HCT116 (cell line): ENCODE results near the gene PRKCQ. TPM values are rescaled to one million over a fixed set of nuclear protein-coding genes. Genes with fewer than 3 reads are reported as not detected.

Source experiments
- ATAC-seq: fragments of 200-7000 bp; cut with Tn5 transposase; 2 replicates; pipeline ENCODE4 v1.9.1; 2020; ENCODE audit warnings: mild to moderate bottlenecking, moderate library complexity
- BruUV-seq: library from RNA; stranded (reverse); fragments of 400-500 nt; replicated peaks from 2 replicates; lab custom pipeline; 2021; lab: Mats Ljungman, UMichigan
- CTCF ChIA-PET: fragments of 300-600 bp; sonication (Branson Sonifier 250); formaldehyde crosslinking; loops from one replicate; lab custom pipeline; 2021; ENCODE audit warnings: antibody characterized with exemption; lab: Charles Lee
- POLR2A ChIA-PET: fragments of 300-600, 350-600 bp; sonication (Branson Sonifier 250); formaldehyde crosslinking; loops from one replicate; lab custom pipeline; 2021; ENCODE audit warnings: antibody characterized with exemption; lab: Charles Lee
- RAD21 ChIA-PET, 2 experiments: fragments of 300-600 bp; sonication (Branson Sonifier 250); formaldehyde crosslinking; loops; one replicate each; lab custom pipeline; 2023; ENCODE audit warnings: low total read pairs in 2 of 2; ENCODE audit not compliant: uncharacterized antibody in 2 of 2, unreplicated experiment in 2 of 2, low non-redundant PET in 1 of 2; lab: Charles Lee
- DNase-seq: peaks from one replicate; pipeline ENCODE4 v3.0.0-alpha.2; 2010; ENCODE audit warnings: low read depth, low spot score
- H2AFZ ChIP-seq: fragments of 200-600 bp; shearing (Covaris generic), sonication (generic); 2 replicates; pipeline ENCODE4 v1.6.1; 2017; ENCODE audit warnings: low read depth, mixed run types, mixed read lengths, antibody characterized with exemption, low read length; ENCODE audit not compliant: poor library complexity, severe bottlenecking
- H3K27ac ChIP-seq: 2 replicates; pipeline ENCODE4 v1.5.1; 2012; ENCODE audit warnings: low read depth, low read length
- H3K27me3 ChIP-seq: fragments of 200-600 bp; sonication (generic); 2 replicates; pipeline ENCODE4 v1.6.1; 2016; ENCODE audit warnings: mixed run types, low read length, mixed read lengths; ENCODE audit not compliant: insufficient read depth
- H3K36me3 ChIP-seq, 2 experiments: fragments of 200-500 bp in 1 of 2; fragments of 200-600 bp in 1 of 2; sonication (Bioruptor generic) in 1 of 2; sonication (generic) in 1 of 2; 2 replicates each; pipeline versions ENCODE4 v1.5.1 to v1.6.1; 2014 to 2016; ENCODE audit warnings: low read length in 2 of 2, inconsistent platforms in 1 of 2, mixed read lengths in 1 of 2, mixed run types in 1 of 2; ENCODE audit not compliant: insufficient read depth in 2 of 2, control insufficient read depth in 1 of 2
- H3K4me1 ChIP-seq, 2 experiments: fragments of 200-600 bp in 1 of 2; sonication (generic) in 1 of 2; 2 replicates each; pipeline versions ENCODE4 v1.5.1 to v1.6.1; 2012 to 2017; ENCODE audit warnings: low read length in 2 of 2, inconsistent platforms in 1 of 2, mild to moderate bottlenecking in 1 of 2, mixed read lengths in 1 of 2, mixed run types in 1 of 2, moderate library complexity in 1 of 2; ENCODE audit not compliant: insufficient read depth in 2 of 2, control insufficient read depth in 1 of 2
- H3K4me2 ChIP-seq: fragments of 200-600 bp; sonication (generic); 2 replicates; pipeline ENCODE4 v1.6.1; 2017; ENCODE audit warnings: mixed run types, low read length, mixed read lengths
- H3K4me3 ChIP-seq, 2 experiments: fragments of 200-600 bp in 1 of 2; sonication (generic) in 1 of 2; replicated peaks in 1 of 2; 2 replicates each; pipeline ENCODE4 v1.5.1; 2011 to 2016; ENCODE audit warnings: low read length in 2 of 2, control low read depth in 1 of 2, low read depth in 1 of 2, mild to moderate bottlenecking in 1 of 2, mixed read lengths in 1 of 2, mixed run types in 1 of 2
- H3K79me2 ChIP-seq: fragments of 200-600 bp; sonication (generic); 2 replicates; pipeline ENCODE4 v1.6.1; 2017; ENCODE audit warnings: mild to moderate bottlenecking, mixed run types, low read length, moderate library complexity, mixed read lengths; ENCODE audit not compliant: insufficient read depth
- H3K9ac ChIP-seq: fragments of 200-600 bp; sonication (generic); 2 replicates; pipeline ENCODE4 v1.6.1; 2016; ENCODE audit warnings: low read length, mixed read lengths
- H3K9me2 ChIP-seq: fragments of 200-600 bp; sonication (generic), shearing (Covaris generic); 2 replicates; pipeline ENCODE4 v1.6.1; 2017; ENCODE audit warnings: mixed run types, mild to moderate bottlenecking, moderate library complexity; ENCODE audit not compliant: insufficient read depth
- H3K9me3 ChIP-seq, 2 experiments: fragments of 200-500 bp in 1 of 2; fragments of 200-600 bp in 1 of 2; sonication (Bioruptor generic) in 1 of 2; sonication (generic) in 1 of 2; 2 replicates each; pipeline ENCODE4 v1.6.1; 2014 to 2017; ENCODE audit warnings: low read length in 2 of 2, mixed read lengths in 2 of 2, inconsistent platforms in 1 of 2, low read depth in 1 of 2, mild to moderate bottlenecking in 1 of 2, mixed run types in 1 of 2, moderate library complexity in 1 of 2; ENCODE audit not compliant: control insufficient read depth in 1 of 2, insufficient read depth in 1 of 2
- H4K20me1 ChIP-seq: fragments of 200-600 bp; sonication (generic), shearing (Covaris generic); 2 replicates; pipeline ENCODE4 v1.6.1; 2017; ENCODE audit warnings: mixed run types, mild to moderate bottlenecking, moderate library complexity; ENCODE audit not compliant: insufficient read depth
- CBX3 ChIP-seq: IDR thresholded peaks from 2 replicates; pipeline ENCODE4 v1.6.1; 2012; ENCODE audit warnings: low read depth
- CEBPB ChIP-seq: IDR thresholded peaks from 2 replicates; pipeline ENCODE4 v1.6.1; 2012; ENCODE audit warnings: low read depth
- EGR1 ChIP-seq: IDR thresholded peaks from 2 replicates; pipeline ENCODE4 v1.6.1; 2012; ENCODE audit warnings: low read depth
- EZH2 ChIP-seq: fragments of 200-600 bp; sonication (generic); IDR thresholded peaks from 2 replicates; pipeline ENCODE4 v1.6.1; 2017; ENCODE audit warnings: antibody characterized with exemption, mixed run types
- JUND ChIP-seq: IDR thresholded peaks from 2 replicates; pipeline ENCODE4 v1.6.1; 2012
- POLR2A ChIP-seq: IDR thresholded peaks from 2 replicates; pipeline ENCODE4 v1.7.0; 2011; ENCODE audit warnings: borderline replicate concordance; ENCODE audit not compliant: insufficient read depth, insufficient read length; ENCODE audit errors: extremely low read depth
- POLR2AphosphoS5 ChIP-seq: IDR thresholded peaks from 2 replicates; pipeline ENCODE4 v1.6.1; 2011; ENCODE audit warnings: mild to moderate bottlenecking, low read depth, low read length, moderate library complexity
- RAD21 ChIP-seq: IDR thresholded peaks from 2 replicates; pipeline ENCODE4 v1.6.1; 2012; ENCODE audit warnings: low read depth, mild to moderate bottlenecking
- TCF7L2 ChIP-seq: IDR thresholded peaks from 2 replicates; pipeline ENCODE4 v1.7.0; 2011; ENCODE audit warnings: borderline replicate concordance, inconsistent platforms; ENCODE audit not compliant: insufficient read depth, insufficient read length; ENCODE audit errors: extremely low read depth
- YY1 ChIP-seq: IDR thresholded peaks from 2 replicates; pipeline ENCODE4 v1.6.1; 2011; ENCODE audit warnings: low read length, low read depth, moderate library complexity, mild to moderate bottlenecking; ENCODE audit not compliant: insufficient replicate concordance; ENCODE audit errors: extremely low read depth
- ZFX ChIP-seq: fragments of 450-650 bp; IDR thresholded peaks from 2 replicates; pipeline ENCODE4 v1.6.1; 2017
- ZNF274 ChIP-seq: fragments of 200-500 bp; sonication (Bioruptor generic); IDR thresholded peaks from 2 replicates; pipeline ENCODE4 v1.6.1; 2014; ENCODE audit warnings: mild to moderate bottlenecking, low read depth, low read length, inconsistent platforms
- intact Hi-C: fragments of 100-400 bp; cut with micrococcal nuclease; formaldehyde crosslinking; loops from 2 replicates; pipeline ENCODE4 v1.10.0; 2022
- total RNA-seq: library from RNA; stranded (reverse); gene quantifications from one replicate; pipeline ENCODE4 v1.2.1, GENCODE V29; 2021; ENCODE audit not compliant: unreplicated experiment
- TF ChIP-seq, protein P1 (sequence below): IDR thresholded peaks from 2 replicates; pipeline ENCODE4 v1.6.1; 2012
- TF ChIP-seq, protein P2 (sequence below), 3 experiments: fragments of 200-600 bp in 1 of 3; sonication (generic) in 1 of 3; IDR thresholded peaks in 2 of 3; conservative IDR thresholded peaks in 1 of 3; 2 replicates each; pipeline ENCODE4 v1.5.1; 2012 to 2017; ENCODE audit warnings: low read depth in 2 of 3, low read length in 2 of 3, antibody characterized with exemption in 1 of 3, borderline replicate concordance in 1 of 3, control low read depth in 1 of 3, mild to moderate bottlenecking in 1 of 3, mixed read lengths in 1 of 3, mixed run types in 1 of 3, moderate library complexity in 1 of 3; ENCODE audit not compliant: insufficient read depth in 1 of 3
- TF ChIP-seq, protein P3 (sequence below): IDR thresholded peaks from 2 replicates; pipeline ENCODE4 v1.6.1; 2012; ENCODE audit warnings: low read depth
- TF ChIP-seq, protein P4 (sequence below): IDR thresholded peaks from 2 replicates; pipeline ENCODE4 v1.6.1; 2012

Gene PRKCQ
- total RNA-seq, 1 experiment from 2014 or later = 0.54 TPM

DNA sequence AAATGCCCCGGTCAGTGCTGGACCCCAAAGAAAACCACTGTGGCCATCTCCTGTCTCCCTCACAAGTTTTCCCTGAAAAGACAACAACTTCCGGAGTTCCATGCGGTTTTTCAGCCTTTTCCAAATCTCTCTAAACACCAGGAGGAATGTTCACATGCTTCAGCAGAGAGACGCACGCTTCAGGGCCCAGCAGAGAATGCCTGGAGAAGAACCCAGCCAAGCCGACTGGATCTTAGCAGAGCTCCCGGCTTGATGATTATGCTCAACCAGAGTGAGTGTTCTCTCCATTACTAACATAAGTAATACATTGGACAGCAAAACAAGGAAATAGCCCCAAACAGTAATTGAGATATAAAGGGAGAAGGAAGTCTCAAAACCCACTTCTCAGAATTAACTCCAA, 17.9 kb downstream of the PRKCQ start:
- ChIA-PET CTCF (no interaction called here), RAD21 (no interaction called here), POLR2A (no interaction called here)
- ATAC-seq = no peak
- TF ChIP-seq, protein P1, sequence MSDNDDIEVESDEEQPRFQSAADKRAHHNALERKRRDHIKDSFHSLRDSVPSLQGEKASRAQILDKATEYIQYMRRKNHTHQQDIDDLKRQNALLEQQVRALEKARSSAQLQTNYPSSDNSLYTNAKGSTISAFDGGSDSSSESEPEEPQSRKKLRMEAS = no peak
- Histone ChIP-seq H3K36me3 (no peaks in the 10 kb centered on the region), H3K4me2 (no peak overlapping the region), H3K27ac (no peak overlapping the region), H3K27me3 (peaks cover 77% of the 10 kb centered on the region), H3K4me1 (no peaks in the 10 kb centered on the region), H4K20me1 (no peaks in the 10 kb centered on the region), H3K4me3 (no peak overlapping the region), H2AFZ (no peak overlapping the region), H3K9ac (no peak overlapping the region), H3K9me2 (no peaks in the 10 kb centered on the region), H3K9me3 (no peaks in the 10 kb centered on the region), H3K79me2 (no peaks in the 10 kb centered on the region)
- BruUV-seq = no TSS peak
- intact Hi-C loops = no loop called here
- DNase-seq = no peak

DNA sequence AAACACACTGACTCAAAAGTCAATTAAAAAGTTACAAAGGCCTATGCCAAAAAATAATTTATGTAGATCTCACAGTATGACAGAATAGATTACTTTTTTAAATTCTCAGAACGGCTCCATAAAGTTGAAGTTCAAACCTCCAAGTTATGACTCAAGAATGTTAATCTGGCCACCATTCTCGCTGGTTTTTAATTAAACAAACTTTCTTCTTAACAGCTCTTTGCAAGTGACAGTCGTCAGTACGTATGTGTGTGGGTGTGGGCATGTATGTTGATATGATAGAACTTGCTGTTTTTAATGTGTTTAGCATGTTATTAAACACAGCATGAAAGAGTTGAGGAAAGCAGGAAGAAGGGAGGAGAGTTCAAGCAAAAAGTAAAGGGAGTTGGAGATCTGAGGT, 18.5 kb downstream of the PRKCQ start:
- DNase-seq (no peak), ATAC-seq (no peak)
- CTCF ChIA-PET = no interaction called here
- POLR2A ChIA-PET = no interaction called here
- Histone ChIP-seq H3K36me3 (no peaks in the 10 kb centered on the region), H3K27me3 (peaks cover 75% of the 10 kb centered on the region), H3K4me1 (no peaks in the 10 kb centered on the region), H3K27ac (no peak overlapping the region), H3K79me2 (no peaks in the 10 kb centered on the region), H4K20me1 (no peaks in the 10 kb centered on the region), H3K9ac (no peak overlapping the region), H2AFZ (no peak overlapping the region), H3K9me2 (no peaks in the 10 kb centered on the region), H3K4me3 (no peak overlapping the region), H3K9me3 (no peaks in the 10 kb centered on the region), H3K4me2 (no peak overlapping the region)
- RAD21 ChIA-PET = no interaction called here
- intact Hi-C loops = no loop called here
- BruUV-seq = no TSS peak
- TF ChIP-seq POLR2AphosphoS5 (no peak), CEBPB (no peak), TCF7L2 (no peak), EGR1 (no peak), ZFX (no peak), RAD21 (no peak), POLR2A (no peak), CBX3 (no peak), JUND (no peak), YY1 (no peak), ZNF274 (no peak), EZH2 (no peak)
- TF ChIP-seq, protein P2, sequence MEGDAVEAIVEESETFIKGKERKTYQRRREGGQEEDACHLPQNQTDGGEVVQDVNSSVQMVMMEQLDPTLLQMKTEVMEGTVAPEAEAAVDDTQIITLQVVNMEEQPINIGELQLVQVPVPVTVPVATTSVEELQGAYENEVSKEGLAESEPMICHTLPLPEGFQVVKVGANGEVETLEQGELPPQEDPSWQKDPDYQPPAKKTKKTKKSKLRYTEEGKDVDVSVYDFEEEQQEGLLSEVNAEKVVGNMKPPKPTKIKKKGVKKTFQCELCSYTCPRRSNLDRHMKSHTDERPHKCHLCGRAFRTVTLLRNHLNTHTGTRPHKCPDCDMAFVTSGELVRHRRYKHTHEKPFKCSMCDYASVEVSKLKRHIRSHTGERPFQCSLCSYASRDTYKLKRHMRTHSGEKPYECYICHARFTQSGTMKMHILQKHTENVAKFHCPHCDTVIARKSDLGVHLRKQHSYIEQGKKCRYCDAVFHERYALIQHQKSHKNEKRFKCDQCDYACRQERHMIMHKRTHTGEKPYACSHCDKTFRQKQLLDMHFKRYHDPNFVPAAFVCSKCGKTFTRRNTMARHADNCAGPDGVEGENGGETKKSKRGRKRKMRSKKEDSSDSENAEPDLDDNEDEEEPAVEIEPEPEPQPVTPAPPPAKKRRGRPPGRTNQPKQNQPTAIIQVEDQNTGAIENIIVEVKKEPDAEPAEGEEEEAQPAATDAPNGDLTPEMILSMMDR (IDR thresholded peaks at IDR 0.05 in 2 of 3, conservative IDR thresholded peaks at IDR 0.05 in 1 of 3; ENCODE audit: borderline replicate concordance in 1 of 3, insufficient read depth in 1 of 3, low read depth in 2 of 3, low read length in 2 of 3) = no peak
- TF ChIP-seq, protein P3, sequence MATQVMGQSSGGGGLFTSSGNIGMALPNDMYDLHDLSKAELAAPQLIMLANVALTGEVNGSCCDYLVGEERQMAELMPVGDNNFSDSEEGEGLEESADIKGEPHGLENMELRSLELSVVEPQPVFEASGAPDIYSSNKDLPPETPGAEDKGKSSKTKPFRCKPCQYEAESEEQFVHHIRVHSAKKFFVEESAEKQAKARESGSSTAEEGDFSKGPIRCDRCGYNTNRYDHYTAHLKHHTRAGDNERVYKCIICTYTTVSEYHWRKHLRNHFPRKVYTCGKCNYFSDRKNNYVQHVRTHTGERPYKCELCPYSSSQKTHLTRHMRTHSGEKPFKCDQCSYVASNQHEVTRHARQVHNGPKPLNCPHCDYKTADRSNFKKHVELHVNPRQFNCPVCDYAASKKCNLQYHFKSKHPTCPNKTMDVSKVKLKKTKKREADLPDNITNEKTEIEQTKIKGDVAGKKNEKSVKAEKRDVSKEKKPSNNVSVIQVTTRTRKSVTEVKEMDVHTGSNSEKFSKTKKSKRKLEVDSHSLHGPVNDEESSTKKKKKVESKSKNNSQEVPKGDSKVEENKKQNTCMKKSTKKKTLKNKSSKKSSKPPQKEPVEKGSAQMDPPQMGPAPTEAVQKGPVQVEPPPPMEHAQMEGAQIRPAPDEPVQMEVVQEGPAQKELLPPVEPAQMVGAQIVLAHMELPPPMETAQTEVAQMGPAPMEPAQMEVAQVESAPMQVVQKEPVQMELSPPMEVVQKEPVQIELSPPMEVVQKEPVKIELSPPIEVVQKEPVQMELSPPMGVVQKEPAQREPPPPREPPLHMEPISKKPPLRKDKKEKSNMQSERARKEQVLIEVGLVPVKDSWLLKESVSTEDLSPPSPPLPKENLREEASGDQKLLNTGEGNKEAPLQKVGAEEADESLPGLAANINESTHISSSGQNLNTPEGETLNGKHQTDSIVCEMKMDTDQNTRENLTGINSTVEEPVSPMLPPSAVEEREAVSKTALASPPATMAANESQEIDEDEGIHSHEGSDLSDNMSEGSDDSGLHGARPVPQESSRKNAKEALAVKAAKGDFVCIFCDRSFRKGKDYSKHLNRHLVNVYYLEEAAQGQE = no peak
- TF ChIP-seq, protein P4, sequence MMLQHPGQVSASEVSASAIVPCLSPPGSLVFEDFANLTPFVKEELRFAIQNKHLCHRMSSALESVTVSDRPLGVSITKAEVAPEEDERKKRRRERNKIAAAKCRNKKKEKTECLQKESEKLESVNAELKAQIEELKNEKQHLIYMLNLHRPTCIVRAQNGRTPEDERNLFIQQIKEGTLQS = no peak
- TF ChIP-seq, protein P1 = no peak
